Activated CD4-positive, alpha-beta T cell treated with anti-CD3 and anti-CD28 coated beads, Interleukin-2, amount 50 U/mL, for 16 hours (primary cell): ENCODE results near the gene SPC24.
"Not testable (repeated sequence)": the region's sequence is repeated elsewhere in the genome, so short reads cannot be mapped to it uniquely, and the experiment has no call there.

ENCODE experiments used
- DNase-seq: peaks from one replicate; pipeline ENCODE4 v3.0.0-alpha.2; 2020

Gene SPC24

DNA sequence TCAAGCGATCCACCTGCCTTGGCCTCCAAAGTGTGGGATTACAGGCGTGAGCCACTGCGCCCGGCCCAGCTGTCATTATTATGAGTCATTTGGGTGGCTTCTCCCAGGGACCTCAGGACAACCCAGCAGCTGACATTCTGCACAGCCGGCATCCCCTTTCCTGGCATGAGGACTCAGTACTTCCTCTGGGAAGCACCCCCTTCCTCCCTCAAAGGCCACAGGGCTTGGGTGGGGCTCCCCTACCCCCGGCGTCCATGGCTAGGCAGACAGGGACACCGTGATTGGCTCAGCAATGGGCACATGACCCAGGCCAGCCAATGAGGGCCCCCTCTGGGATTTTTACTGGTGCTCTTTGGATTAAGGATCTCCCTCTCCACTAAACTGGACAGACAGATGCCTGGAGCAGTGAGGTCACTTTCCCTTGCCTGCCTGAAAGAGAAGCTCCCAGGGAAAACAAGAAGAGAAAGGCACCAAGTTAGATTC lies 35.7 kb upstream of the SPC24 start:
- DNase-seq = no peak

DNA sequence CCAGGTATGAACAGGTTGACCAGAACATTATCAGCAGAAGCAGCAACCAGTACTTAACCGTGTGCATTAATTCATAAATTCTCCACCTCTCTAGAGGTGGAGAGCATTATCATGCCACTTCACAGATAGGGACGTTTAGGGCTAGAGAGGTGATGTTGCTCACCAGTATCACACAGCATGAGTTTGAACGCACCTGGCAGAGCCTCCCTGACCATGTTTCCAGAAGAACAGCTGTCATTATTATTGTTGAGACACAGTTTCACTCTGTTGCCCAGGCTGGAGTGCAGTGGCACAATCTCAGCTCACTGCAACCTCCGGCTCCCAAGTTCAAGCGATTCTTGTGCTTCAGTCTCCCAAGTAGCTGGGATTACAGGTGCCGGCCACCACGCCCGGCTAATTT lies 34.9 kb upstream of the SPC24 start:
- DNase-seq = no peak

DNA sequence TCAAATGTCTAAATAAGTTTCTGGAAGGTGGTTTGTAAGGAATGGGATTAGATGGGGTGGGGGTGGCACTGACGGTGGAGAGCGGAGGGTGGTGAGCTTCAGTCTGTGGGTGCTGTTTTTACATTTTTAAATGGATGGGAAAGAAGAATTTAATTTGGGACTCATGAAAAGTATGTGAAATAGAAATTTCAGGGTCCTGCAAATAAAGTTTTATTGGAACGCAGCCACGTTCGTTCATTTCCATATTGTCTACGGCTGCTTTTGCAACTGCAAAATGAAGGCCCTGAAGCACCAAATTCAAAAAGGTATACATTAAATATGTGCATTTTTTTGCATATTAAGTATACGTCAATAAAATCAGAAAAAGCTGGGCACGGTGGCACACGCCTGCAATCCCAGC lies 31.9 kb upstream of the SPC24 start:
- DNase-seq = no peak

DNA sequence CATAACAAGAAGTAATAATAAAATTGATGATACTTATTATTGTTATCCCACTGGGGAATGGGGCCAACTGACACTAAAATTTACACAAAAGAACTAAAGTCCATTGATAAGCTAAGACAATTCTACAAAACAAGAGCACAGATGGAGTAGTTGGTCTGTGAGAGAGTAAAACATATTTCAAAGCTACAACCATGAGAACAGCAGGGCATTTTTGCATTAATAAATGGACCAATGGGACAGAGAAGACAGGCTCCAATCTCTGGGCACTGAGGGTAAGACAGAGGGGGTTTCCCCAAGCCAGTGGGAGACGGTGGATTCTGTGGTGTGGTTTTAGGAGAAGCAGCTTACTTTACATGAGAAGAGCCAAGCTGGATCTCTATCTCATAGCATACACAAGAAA lies 27.4 kb upstream of the SPC24 start:
- no peak for DNase-seq

DNA sequence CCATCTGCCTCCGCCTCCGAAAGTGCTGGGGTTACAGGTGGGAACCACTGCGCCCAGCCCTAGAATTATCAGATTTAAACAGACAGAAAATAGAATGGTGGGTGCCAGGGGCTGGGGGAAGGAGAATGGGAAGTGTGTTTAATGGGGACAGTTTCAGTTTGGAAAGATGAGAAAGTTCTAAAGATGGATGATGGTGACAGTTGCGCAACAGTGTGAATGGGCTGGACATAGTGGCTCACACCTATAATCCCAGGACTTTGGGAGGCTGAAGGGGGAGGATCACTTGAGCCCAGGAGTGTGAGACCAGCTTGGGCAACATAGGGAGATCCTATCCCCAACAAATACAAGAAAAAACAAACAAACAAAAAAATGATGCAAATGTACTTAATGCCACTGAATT lies 25.9 kb upstream of the SPC24 start:
- DNase-seq = no peak

DNA sequence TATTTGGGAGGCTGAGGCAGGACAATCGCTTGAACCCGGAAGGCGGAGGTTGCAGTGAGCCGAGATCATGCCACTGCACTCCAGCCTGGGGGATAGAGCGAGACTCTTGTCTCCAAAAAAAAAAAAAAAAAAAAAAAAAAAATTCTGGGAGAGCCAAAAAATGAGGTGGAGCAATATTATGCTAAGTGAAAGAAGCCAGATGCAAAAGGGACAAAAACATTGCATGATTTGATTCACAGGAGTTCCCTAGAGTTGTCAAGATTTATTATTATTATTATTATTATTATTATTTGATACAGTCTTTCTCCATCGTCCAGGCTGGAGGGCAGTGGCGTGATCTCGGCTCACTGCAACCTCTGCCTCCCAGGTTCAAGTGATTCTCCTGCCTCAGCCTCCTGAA lies 25.4 kb upstream of the SPC24 start:
- DNase-seq = not testable (repeated sequence)

DNA sequence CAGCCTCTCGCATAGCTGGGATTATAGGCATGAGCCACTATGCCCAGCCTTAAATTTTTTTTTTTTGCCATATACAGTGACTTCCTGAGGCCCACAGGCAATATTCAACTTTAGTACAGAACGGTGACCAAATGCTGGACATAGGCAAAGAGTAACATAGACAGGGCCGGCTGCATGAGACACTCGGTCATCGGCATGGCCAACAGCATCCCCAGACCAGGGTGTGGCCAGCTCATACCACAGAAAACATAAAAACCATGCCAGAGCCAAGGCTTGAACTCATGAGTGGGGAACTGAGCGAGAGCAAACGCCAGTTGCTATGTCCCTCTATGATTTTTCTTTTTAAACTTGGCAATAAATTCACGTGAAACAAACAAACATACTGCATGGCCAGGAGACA lies 24.8 kb upstream of the SPC24 start:
- no peak for DNase-seq

DNA sequence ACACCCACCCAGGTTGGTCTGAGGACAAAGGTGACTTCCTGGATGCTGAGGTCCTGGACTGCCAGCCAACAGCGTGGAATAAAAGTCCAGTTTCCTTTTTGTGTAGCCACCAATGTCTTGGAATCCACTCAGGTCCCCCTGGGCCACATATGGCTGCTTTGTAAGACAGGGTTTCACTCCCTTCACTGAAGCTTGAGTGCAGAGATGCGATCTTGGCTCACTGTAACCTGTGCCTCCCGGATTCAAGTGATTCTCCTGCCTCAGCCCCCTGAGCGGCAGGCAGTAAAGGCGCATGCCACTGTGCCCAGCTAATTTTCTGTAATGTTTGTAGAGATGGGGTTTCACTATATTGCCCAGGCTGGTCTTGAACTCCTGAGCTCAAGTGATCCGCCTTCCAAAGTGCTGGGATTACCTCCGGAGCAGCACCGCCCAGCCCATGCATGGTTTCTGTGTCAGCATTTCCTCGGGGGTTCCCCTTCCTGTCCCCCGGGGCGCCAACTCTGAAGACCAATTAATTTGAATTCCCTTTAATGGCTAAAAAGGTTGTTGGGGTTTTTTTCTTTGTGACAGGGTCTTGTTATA lies 24.2 kb upstream of the SPC24 start:
- DNase-seq = peak; percentile 28

DNA sequence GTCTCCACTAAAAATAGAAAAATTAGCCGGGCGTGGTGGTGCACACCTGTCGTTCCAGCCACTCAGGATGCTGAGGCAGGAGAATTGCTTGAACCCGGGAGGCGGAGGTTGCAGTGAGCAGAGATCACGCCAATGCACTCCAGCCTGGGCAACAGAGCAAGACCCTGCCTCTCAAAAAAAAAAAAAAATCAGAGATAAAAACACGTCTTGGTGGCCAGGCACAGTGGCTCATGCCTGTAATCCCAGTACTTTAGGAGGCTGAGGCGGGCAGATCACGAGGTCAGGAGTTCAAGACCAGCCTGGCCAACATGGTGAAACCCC lies 23.5 kb upstream of the SPC24 start:
- not testable (repeated sequence) for DNase-seq

DNA sequence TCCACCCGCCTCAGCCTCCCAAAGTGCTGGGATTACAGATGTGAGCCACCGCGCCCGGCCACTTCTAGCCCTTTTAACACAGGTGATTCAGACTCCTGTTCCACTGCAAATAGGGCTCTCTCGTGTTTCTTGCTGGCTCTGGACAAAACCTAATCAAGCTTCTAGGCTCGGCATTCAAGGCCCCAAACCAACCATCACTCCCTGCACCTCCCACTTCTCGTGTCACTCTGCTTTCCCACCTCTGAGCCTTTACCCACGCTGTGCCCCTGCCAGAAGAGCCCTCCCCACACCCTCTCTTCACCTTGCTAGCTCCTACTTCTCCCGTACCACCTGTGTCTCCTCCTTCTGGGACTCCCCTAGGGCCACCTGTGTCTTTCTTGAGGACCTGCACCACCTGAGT lies 22.0 kb upstream of the SPC24 start:
- no peak for DNase-seq

DNA sequence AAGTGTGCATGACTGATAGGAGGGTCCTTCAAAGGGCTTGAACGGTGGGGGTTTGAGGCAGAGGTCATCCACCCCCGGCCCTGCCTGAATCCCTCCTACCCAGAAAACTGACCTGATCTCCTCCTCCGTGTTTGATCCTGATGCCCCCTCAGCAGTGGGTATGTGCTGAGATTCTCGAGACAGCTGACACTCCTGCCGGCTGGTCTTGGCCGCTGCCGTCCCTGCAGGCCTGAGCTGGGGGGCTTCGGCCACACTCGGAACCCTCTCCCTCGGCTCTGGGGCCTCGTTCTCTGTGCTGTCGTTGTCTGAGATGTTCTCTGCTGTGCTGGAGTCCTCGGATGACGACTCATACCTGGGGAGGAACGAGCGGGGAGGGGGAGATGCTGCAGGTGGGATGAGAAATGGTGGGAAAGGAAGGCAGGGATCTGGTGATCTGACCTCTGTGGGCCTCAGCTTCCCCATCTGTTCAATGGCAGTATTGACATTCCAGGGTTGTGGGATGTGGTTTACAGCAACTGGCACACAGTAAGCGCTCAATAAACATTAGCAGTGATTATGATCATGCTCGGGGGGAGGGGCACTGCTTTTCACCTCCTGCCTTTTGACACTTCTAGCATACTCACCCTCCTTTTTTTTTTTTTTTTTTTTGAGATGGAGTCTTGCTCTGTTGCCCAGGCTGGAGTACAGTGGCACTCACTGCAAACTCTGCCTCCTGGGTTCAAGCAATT lies 21.0 kb upstream of the SPC24 start:
- DNase-seq = no peak

DNA sequence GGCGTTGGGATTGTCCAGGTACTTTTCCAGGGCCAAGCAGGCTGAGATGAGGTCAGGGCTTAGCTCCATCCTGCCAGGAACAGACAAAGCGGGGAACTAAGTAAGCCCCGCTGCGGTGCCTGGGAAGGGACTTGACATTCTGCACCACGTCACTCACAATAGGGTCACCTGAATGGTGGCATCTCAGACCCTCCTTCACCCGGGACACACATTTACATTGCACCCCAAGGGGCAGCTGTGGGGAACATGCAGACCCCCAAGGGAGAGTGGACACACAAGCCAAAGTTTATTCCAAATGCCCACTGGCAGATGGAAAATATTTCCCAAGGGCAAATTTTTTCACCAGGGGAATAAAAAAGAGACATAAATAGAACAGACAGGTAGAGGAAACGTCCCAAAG lies 20.3 kb upstream of the SPC24 start:
- DNase-seq = no peak

DNA sequence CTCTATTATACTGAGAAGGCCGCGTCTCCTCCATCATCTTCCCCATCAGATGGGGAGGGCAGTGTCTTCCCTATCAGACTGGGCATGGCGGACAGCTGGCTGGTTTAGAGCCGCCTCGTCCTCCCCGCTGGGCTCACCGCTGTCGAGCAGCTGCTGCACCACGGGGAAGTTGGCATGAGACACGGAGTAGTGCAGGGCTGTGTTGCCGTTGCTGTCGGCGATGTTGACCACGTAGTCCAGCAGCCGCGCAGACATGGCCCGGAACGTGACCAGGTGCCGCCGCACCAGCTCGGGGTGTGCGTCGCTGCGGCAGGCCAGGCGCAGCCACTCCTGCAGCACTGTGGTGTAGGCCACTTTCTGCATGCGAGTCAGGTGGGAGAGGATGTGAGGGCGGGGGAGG lies 18.8 kb upstream of the SPC24 start:
- DNase-seq = no peak

DNA sequence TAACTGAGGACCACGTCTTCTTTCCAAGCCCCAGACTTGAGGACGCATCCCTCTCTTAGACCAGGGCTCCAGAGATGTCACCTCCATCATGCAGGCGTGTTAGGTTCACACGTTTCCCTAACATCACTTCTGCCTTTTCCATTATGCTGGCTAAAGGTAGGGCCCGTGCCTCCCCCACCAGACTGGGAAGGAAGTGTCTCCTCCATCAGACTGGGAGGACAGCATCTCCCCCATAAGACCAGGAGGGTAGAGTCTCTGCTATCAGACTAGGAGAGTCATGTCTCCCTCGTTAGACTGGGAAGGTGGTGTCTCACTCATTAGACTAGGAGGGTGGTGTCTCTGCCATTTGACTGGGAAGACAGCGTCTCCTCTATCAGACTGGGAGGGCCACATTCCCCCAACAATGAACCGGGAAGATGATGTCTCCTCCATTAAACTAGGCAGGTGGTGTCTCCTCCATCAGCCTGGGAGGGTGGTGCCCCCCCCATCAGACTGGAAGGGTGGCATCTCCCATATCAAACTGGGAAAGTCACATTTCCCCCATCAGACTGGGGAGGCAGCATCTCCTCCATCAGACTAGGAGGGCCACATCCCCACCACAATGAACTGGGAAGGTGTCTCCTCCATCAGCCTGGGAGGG lies 18.1 kb upstream of the SPC24 start:
- DNase-seq = no peak

DNA sequence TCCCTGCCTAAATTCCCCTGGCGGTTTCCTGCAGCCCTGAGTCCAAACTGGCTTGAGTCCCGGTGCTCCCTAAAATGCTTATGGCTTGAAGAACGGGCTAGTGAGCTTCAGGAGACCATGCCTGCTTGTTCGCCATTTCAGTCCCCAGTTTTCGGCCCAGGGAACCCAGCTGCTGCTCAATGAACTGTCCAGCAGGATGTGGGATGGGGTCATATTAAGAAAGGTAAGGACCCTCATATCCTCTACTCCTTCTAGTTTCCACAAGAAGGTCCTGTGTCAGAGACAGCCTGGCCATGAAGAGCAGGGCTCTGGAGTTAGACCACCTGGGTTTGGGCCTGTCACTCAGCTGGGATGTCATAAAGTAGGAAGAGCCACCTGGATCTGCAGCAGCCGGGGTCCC lies 17.0 kb upstream of the SPC24 start:
- no peak for DNase-seq

DNA sequence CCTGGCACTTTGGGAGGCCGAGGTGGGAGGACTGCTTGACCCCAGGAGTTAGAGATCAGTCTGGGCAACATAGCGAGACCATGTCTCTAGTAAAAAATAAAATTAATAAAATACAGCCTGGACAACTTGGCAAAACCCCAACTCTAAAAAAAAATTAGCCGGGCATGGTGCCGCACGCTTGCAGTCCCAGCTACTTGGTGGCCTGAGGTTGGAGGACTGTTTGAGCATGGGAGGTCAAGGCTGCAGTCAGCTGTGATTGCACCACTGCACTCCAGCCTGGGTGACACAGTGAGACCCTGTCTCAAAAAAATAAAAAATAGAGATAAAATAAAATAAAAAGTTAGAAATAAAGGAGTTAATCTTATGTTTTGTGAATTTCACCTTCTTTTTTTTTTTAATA lies 15.6 kb upstream of the SPC24 start:
- no peak for DNase-seq

DNA sequence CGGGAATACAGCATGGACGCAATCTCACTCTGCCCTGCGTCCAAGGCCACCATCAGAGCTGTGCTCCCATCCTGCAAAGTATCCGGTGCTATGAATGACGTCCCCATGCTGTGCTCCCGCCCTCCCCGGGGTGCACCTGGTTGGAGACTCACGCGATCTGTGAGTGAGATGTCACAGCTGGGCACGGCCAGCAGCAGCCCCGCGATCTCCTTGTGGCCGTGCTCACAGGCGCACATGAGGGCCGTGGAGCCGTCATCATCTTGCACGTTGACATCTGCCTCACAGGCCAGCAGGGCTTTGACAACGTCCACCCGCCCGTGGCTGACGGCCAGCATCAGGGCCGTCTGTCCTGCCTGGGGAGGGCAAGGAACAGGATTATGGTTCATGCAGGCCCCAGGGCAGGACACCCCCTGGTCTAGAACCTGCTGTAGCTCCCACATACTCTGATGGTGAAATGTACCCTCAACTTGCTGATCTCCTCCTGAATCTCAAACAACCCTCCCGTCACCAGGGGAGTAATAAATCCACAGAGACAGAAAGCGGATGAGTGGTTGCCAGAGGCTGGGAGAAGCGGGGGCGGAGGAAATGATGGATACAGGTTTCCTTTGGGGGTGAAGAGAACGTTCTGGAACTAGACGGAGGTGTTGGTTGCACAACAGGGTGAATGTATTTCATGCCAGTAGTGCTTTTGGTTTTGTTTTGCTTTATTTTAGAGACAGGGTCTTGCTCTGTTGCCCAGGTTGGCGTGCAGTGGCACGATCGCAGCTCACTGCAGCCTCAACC lies 14.5 kb upstream of the SPC24 start:
- no peak for DNase-seq

DNA sequence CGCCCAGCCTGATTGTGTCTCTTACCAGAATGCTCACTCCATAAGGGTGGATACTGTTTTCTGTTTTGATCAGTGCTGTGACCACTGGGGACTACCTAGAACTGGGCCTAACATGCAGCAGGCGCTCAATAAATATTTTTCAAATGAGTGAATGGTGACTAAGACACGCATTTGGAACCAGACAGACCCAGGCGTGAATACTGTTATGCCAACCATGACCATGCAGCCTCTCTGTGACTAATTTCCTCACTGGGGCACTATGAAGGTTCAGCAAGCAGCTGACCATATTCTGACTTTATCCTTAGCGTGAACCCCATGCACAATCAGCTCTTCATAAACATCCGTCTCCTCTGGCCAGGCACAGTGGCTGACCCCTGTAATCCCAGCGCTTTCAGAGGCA lies 13.0 kb upstream of the SPC24 start:
- DNase-seq = no peak

DNA sequence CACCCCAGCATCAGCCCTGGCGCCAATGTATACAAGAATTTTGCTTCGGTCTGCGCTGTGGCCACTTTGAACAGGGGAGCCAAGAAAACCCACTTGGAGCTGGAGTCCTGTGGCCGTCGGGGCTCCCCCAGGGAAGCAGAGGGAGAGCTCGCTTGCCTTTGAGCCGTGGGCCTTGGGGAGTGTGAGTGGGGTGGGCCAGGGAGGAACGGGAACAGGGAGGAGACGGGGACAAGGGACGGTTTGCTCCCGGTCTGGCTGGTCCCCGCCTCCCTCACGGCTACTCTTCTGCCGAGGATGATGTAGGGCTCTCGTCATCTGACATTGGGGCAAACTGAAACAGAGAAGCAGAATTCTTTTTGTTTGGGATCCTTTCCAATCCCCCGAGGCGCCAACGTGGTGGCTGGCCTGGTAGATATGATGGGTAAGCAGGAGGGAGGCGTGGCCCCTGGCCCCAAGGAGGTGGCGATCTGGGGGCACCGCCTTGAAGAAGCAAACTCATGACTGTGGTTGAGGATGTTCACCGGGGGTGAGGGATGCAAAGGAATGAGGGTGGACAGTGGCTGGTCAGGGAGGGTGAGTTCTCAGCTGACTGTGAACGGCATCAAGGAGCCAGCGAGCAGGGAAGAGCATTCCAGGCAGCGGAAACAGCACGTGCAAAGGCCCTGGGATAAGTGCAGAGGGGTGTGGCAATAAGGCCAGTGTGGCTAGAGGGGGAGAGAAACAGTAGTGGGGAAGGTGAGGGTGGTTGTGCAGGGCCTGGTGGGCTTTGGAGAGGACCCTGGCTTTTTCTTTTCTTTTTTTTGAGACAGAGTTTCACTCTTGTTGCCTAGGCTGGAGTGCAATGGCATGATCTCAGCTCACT lies 10.9 kb upstream of the SPC24 start:
- DNase-seq = no peak

DNA sequence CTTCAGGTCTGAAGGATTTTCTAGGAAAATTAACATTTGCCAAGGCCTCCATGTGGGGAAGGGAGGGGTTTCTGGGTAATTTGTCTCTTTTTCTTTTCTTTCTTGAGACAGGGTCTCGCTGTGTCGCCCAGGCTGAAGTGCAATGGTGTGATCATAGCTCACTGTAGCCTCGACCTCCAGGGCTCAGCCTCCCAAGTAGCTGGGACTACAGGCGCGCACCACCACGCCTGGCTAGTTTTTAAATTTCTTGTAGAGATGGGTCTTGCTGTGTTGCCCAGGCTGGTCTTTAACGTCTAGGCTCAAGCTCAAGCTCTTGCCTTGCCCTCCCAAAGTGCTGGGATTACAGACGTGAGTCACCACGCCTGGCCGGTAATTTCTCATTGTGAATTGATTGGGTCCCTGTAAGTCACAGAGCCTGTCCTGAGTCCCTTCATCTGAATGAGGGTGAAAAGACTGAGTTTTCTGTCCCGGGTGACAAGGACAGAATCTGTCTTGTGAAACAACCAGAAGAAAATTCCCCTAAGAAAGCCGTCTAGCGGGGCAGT lies 10.0 kb upstream of the SPC24 start:
- DNase-seq = no peak

DNA sequence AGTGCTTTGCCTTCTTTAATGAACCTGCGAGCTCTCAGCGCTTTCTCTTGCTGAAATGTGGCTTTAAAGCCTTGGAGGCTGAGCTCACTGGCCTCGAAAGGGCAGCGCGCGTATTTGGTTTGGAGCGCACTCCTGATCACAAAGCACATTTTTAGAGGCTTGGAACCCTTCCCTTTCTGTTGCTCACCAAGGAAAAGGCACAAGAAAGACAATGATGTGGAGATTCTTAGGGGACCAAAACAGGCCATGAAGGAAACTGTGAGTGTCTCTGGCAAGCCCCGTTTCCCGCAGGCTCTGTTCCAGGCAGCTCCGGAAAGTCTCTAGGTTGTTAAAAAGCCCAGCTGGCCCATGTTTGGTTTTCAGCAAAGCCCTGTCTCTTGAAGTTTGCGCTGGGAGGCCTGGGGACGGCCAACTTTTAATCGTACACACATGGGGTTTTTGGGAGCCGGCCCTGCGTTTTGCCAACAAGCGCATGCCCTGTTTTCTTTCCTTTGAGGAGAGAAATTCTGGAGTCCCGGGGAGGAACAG lies 9.4 kb upstream of the SPC24 start:
- DNase-seq = no peak

DNA sequence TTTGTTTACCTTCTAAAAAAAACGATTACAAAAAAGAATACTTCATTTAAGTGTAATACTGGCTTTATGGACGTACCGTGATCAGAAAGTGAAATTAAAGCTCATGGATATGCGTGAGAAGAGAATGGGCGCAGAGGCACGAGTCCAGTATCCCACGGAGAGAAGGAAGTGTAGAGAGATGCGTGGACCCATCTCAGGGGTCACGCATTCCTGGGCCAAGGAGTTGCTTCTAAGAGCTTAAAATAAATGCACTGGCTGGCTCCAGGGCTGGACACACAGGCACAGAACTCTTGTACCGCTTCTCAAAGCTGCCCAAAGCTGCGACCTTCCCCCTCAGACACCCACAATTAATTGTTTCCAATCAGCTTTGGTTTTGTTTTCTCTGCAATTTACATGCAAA lies 8.7 kb upstream of the SPC24 start:
- DNase-seq = no peak
